ENCODE results near the gene MGAT4A. TPM values are rescaled to one million over a fixed set of nuclear protein-coding genes. Genes with fewer than 3 reads are reported as not detected.
"Not testable (repeated sequence)": the region's sequence is repeated elsewhere in the genome, so short reads cannot be mapped to it uniquely, and the experiment has no call there.

The MGAT4A gene
- total RNA-seq, 6 experiments from 2014 or later = 0.14 TPM; not detected in 5

GRCh38 chr2:98730053-98730706 is 752 bp downstream of the MGAT4A start:
- no peaks in the 10 kb centered on the region for H3K4me1 Mint-ChIP-seq (ENCODE audit: low read depth)
- H3K36me3 Mint-ChIP-seq (ENCODE audit: low read depth) = 0 out of 2 replicates have a peak, but pooled peaks cover 3% of the 10 kb centered on the region
- H3K4me3 Mint-ChIP-seq = no peak overlapping the region
- no peak for TF ChIP-seq CTCF (IDR thresholded peaks at IDR 0.05)
- H3K27me3 Mint-ChIP-seq (ENCODE audit: insufficient read depth) = peaks cover 34% of the 10 kb centered on the region
- H3K27ac Mint-ChIP-seq = no peak overlapping the region
- no peaks in the 10 kb centered on the region for H3K9me3 Mint-ChIP-seq
- DNase-seq = no peak

DNA sequence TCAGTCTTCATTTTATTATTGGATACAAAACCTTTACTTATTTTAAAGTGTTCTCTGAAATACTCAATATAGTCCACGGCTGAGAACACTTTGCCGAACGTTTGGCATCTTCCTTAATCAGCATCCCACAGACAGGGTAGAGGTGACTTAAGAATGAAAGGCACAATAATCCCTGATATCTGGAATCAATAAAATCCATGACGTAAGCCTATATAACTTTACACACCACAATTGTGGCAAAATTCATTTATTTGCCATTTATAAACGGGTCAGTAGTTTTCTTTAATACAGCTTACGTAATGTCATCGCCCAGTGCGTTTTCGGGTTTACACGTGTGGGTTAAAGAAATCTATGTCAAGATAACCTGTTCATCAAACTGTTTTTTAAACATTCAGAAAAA is 1.3 kb downstream of the MGAT4A start:
- Mint-ChIP-seq H3K27me3 (ENCODE audit: insufficient read depth) (peaks cover 34% of the 10 kb centered on the region), H3K9me3 (no peaks in the 10 kb centered on the region), H3K4me1 (ENCODE audit: low read depth) (no peaks in the 10 kb centered on the region), H3K27ac (no peak overlapping the region), H3K4me3 (no peak overlapping the region), H3K36me3 (ENCODE audit: low read depth) (0 out of 2 replicates have a peak, but pooled peaks cover 3% of the 10 kb centered on the region)
- TF ChIP-seq CTCF (IDR thresholded peaks at IDR 0.05) = no peak
- no peak for DNase-seq

DNA sequence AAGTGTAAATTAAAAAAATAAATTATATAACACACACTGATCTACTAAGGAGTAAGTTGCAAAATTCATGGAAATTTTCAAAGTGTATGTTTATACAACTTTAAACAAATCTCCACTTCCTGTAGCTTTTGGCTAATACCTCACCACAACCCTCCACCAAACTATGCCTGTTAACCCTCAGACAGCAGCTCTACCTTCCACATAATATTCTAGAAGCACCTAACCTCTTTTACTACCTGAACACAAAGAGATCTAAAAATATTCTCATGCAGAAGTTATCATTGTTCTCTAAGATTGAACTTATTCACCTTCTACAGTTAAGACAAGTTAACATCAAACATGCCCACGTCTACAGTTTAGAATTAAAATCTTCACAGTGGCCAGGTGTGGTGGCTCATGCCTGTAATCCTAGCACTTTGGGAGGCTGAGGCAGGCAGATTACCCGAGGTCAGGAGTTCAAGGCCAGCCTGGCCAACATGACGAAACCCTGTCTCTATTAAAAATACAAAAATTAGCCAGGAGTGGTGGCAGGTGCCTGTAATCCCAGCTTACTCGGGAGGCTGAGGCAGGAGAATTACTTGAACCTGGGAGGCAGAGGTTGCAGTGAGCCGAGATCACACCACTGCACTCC is 2.7 kb downstream of the MGAT4A start:
- not testable (repeated sequence) for H3K4me1 Mint-ChIP-seq (ENCODE audit: low read depth); H3K4me3 Mint-ChIP-seq
- H3K27me3 Mint-ChIP-seq (ENCODE audit: insufficient read depth) = peaks cover 36% of the 10 kb centered on the region

GRCh38 chr2:98727369-98728087 is 3.4 kb downstream of the MGAT4A start:
- Mint-ChIP-seq H3K36me3 (ENCODE audit: low read depth) (0 out of 2 replicates have a peak, but pooled peaks cover 1% of the 10 kb centered on the region), H3K4me1 (ENCODE audit: low read depth) (no peaks in the 10 kb centered on the region), H3K9me3 (no peaks in the 10 kb centered on the region), H3K27ac (no peak overlapping the region), H3K27me3 (ENCODE audit: insufficient read depth) (peaks cover 33% of the 10 kb centered on the region), H3K4me3 (no peak overlapping the region)
- DNase-seq = no peak
- TF ChIP-seq CTCF (IDR thresholded peaks at IDR 0.05) = no peak

More for the DNA sequence above, 2.7 kb downstream of the MGAT4A start:
- H3K9me3 Mint-ChIP-seq; H3K36me3 Mint-ChIP-seq (ENCODE audit: low read depth); DNase-seq; H3K27ac Mint-ChIP-seq: not testable (repeated sequence)

- no peaks in the 10 kb centered on the region for H3K36me3 Mint-ChIP-seq (ENCODE audit: low read depth)
- no peaks in the 10 kb centered on the region for H3K9me3 Mint-ChIP-seq
- H3K4me3 Mint-ChIP-seq = no peak overlapping the region
- H3K27ac Mint-ChIP-seq = no peak overlapping the region
- no peaks in the 10 kb centered on the region for H3K4me1 Mint-ChIP-seq (ENCODE audit: low read depth)
- H3K27me3 Mint-ChIP-seq (ENCODE audit: insufficient read depth) = peaks cover 28% of the 10 kb centered on the region
- DNase-seq = no peak
- no peak for TF ChIP-seq CTCF (IDR thresholded peaks at IDR 0.05)
These were observed 4.1 kb downstream of the MGAT4A start for GRCh38 chr2:98726735-98727368.

Measured in HFFc6 (cell line).